Ishikawa (cell line): ENCODE measurements around the gene RANBP6.

ENCODE experiments used
- CEBPB ChIP-seq: IDR thresholded peaks from 2 replicates; pipeline ENCODE4 v1.6.1; 2012
- CREB1 ChIP-seq: IDR thresholded peaks from 2 replicates; pipeline ENCODE4 v1.6.1; 2012; ENCODE audit warnings: low read depth
- EGR1 ChIP-seq: IDR thresholded peaks from 2 replicates; pipeline ENCODE4 v1.6.1; 2012
- EP300 ChIP-seq: IDR thresholded peaks from 2 replicates; pipeline ENCODE4 v1.6.1; 2012; ENCODE audit warnings: borderline replicate concordance
- FOXM1 ChIP-seq: IDR thresholded peaks from 2 replicates; pipeline ENCODE4 v1.6.1; 2012; ENCODE audit warnings: low read depth, borderline replicate concordance
- NFIC ChIP-seq: IDR thresholded peaks from 2 replicates; pipeline ENCODE4 v1.6.1; 2012
- RAD21 ChIP-seq: IDR thresholded peaks from 2 replicates; pipeline ENCODE4 v1.6.1; 2012; ENCODE audit warnings: low read depth
- TAF1 ChIP-seq: IDR thresholded peaks from 2 replicates; pipeline ENCODE4 v1.6.1; 2012; ENCODE audit warnings: low read depth, mild to moderate bottlenecking
- TCF12 ChIP-seq: IDR thresholded peaks from 2 replicates; pipeline ENCODE4 v1.6.1; 2012; ENCODE audit warnings: low read depth
- TEAD4 ChIP-seq: IDR thresholded peaks from 2 replicates; pipeline ENCODE4 v1.6.1; 2012
- YY1 ChIP-seq: IDR thresholded peaks from 2 replicates; pipeline ENCODE4 v1.6.1; 2012; ENCODE audit warnings: low read depth
- ZBTB7A ChIP-seq: IDR thresholded peaks from 2 replicates; pipeline ENCODE4 v1.6.1; 2012; ENCODE audit warnings: low read depth
- TF ChIP-seq, protein P1 (sequence below): IDR thresholded peaks from 2 replicates; pipeline ENCODE4 v1.6.1; 2012
- TF ChIP-seq, protein P2 (sequence below): IDR thresholded peaks from 2 replicates; pipeline ENCODE4 v1.6.1; 2012
- TF ChIP-seq, protein P3 (sequence below): IDR thresholded peaks from 2 replicates; pipeline ENCODE4 v1.6.1; 2012; ENCODE audit warnings: low read depth, mild to moderate bottlenecking

RANBP6 gene

DNA sequence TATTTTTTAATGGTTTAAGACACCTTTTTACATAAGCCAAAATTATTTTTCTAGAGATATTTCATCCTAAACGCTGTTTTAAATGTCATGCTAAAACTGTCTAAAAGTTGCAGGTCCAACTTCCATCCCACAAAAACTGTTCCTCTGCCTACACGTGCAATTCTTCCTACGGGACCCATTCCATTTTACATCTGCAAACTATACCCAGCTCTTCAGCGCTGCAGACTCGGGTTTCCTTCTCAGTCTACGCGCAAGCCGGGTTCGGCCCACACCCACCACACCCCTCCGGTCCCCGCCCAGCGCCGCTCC, 8.7 kb downstream of the RANBP6 start:
- TF ChIP-seq TAF1 (no peak), TEAD4 (no peak), FOXM1 (no peak), CREB1 (no peak), YY1 (no peak), CEBPB (no peak), ZBTB7A (no peak), NFIC (no peak), EP300 (no peak), RAD21 (no peak)
- TF ChIP-seq, protein P1, sequence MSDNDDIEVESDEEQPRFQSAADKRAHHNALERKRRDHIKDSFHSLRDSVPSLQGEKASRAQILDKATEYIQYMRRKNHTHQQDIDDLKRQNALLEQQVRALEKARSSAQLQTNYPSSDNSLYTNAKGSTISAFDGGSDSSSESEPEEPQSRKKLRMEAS: no peak

DNA sequence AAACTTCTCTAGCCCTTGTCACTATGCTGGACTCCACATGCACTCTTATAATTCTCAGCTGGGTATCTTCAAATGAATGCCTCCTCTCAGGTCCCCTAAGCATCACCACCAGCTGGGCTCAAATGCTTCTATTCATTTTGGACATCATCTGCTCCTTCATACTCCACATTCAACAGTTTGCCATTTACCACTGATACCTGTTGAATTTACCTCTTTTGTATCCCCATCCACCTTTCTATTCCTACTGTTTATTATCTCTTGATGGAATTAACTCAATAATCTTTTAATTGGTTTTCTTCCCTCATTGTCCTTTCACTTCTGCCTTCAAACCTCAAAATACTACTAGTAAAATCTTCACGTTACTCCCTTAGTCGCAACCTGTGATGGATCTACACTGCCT, 14.5 kb downstream of the RANBP6 start:
- TF ChIP-seq CREB1 (no peak), EGR1 (no peak), YY1 (no peak), FOXM1 (no peak), ZBTB7A (no peak), RAD21 (no peak), TEAD4 (no peak), CEBPB (no peak), TAF1 (no peak), EP300 (no peak), NFIC (no peak)
- TF ChIP-seq, protein P2, sequence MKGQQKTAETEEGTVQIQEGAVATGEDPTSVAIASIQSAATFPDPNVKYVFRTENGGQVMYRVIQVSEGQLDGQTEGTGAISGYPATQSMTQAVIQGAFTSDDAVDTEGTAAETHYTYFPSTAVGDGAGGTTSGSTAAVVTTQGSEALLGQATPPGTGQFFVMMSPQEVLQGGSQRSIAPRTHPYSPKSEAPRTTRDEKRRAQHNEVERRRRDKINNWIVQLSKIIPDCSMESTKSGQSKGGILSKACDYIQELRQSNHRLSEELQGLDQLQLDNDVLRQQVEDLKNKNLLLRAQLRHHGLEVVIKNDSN: no peak
- TF ChIP-seq, protein P3, sequence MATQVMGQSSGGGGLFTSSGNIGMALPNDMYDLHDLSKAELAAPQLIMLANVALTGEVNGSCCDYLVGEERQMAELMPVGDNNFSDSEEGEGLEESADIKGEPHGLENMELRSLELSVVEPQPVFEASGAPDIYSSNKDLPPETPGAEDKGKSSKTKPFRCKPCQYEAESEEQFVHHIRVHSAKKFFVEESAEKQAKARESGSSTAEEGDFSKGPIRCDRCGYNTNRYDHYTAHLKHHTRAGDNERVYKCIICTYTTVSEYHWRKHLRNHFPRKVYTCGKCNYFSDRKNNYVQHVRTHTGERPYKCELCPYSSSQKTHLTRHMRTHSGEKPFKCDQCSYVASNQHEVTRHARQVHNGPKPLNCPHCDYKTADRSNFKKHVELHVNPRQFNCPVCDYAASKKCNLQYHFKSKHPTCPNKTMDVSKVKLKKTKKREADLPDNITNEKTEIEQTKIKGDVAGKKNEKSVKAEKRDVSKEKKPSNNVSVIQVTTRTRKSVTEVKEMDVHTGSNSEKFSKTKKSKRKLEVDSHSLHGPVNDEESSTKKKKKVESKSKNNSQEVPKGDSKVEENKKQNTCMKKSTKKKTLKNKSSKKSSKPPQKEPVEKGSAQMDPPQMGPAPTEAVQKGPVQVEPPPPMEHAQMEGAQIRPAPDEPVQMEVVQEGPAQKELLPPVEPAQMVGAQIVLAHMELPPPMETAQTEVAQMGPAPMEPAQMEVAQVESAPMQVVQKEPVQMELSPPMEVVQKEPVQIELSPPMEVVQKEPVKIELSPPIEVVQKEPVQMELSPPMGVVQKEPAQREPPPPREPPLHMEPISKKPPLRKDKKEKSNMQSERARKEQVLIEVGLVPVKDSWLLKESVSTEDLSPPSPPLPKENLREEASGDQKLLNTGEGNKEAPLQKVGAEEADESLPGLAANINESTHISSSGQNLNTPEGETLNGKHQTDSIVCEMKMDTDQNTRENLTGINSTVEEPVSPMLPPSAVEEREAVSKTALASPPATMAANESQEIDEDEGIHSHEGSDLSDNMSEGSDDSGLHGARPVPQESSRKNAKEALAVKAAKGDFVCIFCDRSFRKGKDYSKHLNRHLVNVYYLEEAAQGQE: no peak
- TF ChIP-seq, protein P1: no peak

DNA sequence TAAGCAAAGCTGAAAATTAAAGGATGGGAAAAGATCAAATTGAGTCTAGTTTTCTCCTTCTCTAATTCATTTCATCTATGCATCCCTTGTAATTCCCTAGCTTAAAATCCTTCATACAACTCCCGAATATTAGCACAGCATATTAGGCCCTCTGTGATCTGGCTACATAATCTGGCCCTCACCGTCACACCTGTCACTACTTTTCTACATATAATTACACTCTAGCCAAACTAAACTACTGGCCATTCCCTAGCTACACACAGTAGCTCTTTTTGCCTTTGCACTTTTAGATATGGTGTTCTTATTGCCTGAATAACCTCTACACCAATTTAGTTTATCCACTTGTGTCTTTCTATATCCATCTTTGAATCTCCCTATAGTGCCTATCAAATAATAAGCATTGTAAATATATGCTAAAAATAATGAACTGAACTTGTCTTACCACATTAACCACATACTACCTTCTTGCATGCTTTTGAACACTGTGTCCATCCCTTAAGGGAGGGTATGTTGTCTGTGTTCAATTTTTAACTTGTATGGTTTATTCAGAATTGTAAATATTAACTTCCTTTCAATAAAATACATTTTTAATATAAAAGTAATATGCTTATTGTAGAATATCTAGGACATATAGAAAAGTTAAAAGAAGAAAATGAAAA, 15.9 kb downstream of the RANBP6 start:
- TF ChIP-seq ZBTB7A: no peak
- no peak for TF ChIP-seq EP300

DNA sequence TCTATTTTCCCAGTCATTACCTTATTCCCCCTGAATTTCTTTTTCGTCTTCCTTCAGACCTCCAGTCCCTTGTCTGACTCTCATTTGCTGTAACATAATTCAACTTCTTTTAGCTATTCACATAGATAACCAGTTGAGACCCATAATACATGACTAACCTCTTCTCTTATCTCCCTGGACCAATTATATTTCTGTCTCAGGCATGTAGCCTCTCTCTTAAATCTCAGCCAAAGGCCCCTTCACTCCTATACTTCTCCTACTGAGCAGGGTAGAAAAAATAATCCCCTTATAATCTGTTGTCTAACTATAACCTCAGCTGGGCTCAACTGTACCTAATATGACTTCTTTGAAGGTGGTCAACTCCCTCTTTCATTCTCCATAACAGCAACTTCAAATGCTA, 20.9 kb downstream of the RANBP6 start:
- TF ChIP-seq TEAD4 (no peak), CREB1 (no peak), EGR1 (no peak), FOXM1 (no peak), TCF12 (no peak), NFIC (no peak), RAD21 (no peak), TAF1 (no peak), CEBPB (no peak), EP300 (no peak), ZBTB7A (no peak), YY1 (no peak)
- TF ChIP-seq, protein P2: no peak
- TF ChIP-seq, protein P1: no peak

DNA sequence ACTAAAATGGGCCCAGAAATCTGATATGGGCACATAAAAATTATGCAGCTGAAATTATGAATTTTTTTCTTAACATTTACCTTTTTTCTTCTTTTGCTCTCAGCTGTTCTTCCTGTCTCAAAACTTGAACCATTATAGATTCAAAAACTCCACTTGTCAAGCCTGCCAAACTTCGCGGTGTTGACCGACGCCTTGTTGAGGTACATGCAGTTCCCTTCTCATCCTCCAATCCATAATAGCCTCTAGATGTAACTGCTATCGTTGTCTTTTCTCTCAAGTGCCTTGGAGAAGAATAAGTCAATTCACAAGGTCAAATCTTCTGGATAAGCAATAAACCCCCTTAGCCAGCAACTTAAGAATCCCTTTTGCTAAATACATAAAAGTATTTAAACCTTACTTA, 27.2 kb downstream of the RANBP6 start:
- no peak for TF ChIP-seq YY1

DNA sequence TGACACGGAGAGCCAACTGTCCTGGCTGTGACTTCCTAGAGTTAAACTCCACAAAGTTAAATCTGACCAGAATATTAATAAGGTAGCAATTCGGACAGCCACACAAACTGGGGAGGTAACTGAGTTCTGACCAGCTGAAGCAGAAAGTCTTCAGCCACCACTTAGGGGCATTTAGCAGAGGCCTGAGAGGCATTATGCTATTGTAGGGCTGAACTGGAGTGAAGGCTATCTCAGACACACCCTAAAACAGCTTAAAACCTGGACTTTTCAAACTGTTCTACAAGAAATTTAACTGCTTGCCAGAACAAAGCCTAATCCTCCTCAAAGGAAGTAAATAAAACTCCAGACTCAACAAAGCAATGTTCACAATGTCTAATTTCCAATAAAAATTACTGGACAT, 32.4 kb downstream of the RANBP6 start:
- TF ChIP-seq CREB1: no peak
- TF ChIP-seq NFIC: no peak
- no peak for TF ChIP-seq TEAD4
- TF ChIP-seq, protein P3: no peak
- TF ChIP-seq CEBPB: no peak
- TF ChIP-seq FOXM1: no peak
- TF ChIP-seq TCF12: no peak
- TF ChIP-seq EGR1: no peak
- TF ChIP-seq EP300: no peak
- TF ChIP-seq, protein P1: no peak
- no peak for TF ChIP-seq TAF1
- TF ChIP-seq ZBTB7A: no peak
- no peak for TF ChIP-seq RAD21
- TF ChIP-seq YY1: no peak
- TF ChIP-seq, protein P2: no peak
